ENCODE measurements around the gene SH3GL3.

The SH3GL3 gene

DNA sequence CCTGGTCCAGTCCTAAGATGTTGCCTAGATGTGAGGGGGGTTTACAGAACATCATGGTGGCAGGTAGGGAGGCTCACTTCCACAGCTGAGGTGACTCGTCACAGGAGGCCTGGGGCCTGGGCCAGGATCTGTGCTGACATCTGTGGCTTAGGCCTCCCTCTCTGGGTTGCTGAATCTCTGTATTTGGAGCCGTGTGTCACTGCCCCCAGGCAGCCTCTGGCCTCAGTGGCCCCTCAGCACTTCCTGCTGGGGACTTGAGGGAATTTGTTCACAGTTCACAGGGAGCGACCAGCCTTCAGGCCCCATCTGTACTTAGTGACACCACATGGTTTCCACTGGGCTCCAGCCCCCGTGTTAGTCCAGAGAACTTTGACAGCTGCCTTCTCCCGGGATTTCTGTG lies 165.1 kb downstream of the SH3GL3 start:
- no peak for DNase-seq (ENCODE audit: low read depth in 2 of 2)

DNA sequence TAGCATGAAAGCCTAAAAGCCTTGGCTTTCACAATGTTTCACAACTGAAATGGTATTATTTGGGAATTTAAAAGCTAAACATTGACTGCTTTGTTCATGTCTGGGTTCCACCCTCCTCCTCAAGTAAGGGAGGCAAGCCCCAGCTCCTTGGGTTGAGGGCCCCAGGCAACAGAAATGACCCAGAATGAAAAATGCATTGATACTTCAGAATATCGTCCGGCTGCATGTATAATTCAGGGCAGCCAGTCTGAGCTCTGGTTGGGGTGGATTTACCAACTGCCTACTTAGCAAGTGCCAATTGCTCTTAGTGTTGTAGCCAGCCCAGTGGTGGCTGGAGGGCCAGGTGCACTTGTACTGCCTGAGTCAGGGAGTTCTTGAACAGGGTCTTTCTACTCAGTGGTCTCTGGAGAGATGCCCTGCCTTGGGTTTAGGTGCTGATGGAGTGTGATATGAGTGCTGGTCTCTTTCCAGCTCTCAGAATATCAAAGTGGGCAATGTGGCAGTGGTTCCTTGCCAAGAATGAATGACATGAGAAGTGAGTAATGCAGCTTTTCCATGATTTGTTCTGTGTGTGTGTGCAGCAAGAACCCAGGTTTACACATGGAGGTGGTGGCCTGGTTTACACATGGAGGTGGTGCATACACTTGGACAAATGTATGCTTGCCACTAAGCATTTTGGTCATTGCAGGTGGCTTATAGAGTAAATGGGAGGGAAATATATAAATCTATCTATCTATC lies 165.9 kb downstream of the SH3GL3 start:
- no peak for DNase-seq (ENCODE audit: low read depth in 2 of 2)

DNA sequence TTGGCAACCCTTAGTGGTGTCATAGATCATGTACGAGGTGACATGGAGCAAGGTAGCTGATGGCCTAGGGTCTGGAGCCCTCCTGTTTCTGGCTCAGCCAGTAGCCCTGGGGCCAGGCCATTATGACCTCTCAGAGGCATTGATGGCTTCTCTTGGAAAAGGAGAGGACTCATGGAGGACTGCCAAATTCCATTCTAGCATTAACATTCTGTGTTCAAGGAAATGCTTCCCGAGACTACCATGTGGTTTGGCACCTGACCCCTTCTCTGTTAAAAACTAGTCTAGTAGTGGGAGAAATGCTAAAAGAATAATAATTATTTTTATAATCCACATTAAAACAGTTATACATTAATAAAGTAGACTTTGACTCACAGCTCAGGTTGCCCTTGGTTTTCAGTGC lies 166.6 kb downstream of the SH3GL3 start:
- no peak for DNase-seq (ENCODE audit: low read depth in 2 of 2)

DNA sequence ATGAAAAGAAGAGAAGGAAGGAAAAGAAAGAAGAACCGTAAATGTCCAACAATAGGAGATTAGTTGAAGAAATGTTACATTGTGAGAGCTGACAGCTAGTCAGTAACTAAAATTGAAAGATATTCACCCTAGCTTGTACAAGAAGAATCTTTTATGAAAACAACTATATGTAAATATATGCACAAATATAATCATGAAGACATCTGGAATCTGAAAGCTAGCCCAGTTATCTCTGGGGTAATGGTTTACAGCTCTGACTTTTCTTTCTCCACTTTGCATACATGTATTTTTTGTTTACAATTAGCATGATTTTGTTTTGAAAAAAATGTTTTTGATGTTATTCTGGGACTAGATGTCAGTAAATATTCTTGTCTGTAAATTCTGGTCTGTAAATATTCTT lies 169.7 kb downstream of the SH3GL3 start:
- DNase-seq (ENCODE audit: low read depth in 2 of 2), result no peak

DNA sequence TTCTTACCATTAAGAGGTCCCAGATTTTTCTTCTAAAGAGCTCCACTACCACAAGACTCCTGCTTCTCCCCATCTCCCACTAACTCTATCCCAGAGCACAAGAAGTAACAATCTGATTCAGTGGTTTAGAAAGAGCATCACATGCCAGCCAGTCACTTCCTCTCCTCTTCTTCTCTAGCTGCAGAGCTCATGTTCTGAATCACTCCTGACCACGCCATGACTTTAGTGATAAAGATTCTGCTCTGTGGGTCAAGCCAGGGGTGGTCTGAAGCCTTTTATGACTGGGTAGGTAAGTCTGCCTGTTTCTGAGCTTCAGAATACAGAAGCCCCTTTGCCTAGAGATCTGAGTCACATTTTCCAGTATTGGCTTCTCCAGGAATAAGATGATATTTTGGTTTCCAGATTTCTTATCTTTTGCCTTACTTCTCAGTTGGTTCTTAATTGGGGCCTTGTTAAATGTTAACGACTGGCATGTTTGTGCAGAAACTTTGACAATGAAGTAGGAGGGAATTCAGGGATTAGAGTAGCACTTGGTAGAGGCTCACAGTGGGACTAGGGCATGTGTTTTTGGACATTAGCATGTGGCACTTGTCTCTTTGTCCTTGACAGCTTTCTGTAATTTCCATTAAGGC lies 179.1 kb downstream of the SH3GL3 start:
- no peak for DNase-seq (ENCODE audit: low read depth in 2 of 2)

DNA sequence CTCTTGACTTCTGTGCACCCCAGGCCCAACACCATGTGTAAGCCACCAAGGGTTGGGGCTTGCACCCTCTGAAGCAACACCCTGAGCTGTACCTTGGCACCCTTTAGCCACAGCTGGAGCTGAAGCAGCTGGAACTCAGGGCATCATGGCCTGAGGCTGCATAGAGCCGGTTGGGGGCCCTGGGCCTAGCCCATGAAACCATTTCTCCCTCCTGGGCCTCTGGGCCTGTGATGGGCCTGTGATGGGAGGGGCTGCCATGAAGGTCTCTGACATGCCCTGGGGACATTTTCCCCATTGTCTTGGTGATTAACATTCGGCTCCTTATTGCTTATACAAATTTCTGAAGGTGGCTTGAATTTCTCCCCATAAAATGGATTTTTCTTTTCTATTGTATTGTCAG lies 184.4 kb downstream of the SH3GL3 start:
- DNase-seq (ENCODE audit: low read depth in 2 of 2), result no peak

DNA sequence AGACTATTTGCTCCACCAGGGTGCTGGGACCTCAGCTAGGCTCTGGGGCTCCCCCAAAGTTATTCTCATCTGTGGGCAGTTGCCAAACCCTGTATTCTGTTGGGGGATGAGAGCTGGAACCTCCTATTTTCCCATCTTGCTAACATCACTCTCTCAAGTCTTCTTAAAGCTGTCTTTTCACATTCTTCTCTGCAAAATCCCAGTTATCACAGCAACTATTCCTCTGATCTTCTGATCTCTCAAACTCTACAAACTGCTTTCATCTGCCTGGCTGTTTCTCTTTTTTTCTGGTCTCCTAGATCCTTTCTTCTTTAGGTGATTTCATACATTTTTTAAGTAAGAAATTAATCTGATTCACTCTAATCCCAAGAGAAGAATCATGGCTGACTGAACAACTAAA lies 196.1 kb downstream of the SH3GL3 start:
- no peak for DNase-seq (ENCODE audit: low read depth in 2 of 2)

DNA sequence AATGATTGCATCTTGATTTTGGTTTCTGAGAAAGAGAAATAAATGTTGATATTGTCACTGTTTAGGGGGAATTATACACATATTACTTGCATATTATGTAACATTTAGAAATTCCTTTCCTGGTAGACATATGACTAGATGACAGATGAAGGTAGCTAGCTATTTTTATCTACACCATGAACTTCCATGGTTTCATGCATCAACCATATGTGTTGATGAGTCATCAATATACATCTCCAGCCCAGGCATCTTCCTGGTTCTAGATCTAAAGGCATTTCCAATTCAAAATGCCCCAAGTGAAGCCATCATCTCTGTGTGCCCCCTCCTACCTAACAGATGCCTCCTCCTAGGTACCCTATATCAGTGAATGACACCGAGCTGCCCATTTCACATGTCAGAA lies 197.3 kb downstream of the SH3GL3 start:
- DNase-seq (ENCODE audit: low read depth in 2 of 2), result no peak

DNA sequence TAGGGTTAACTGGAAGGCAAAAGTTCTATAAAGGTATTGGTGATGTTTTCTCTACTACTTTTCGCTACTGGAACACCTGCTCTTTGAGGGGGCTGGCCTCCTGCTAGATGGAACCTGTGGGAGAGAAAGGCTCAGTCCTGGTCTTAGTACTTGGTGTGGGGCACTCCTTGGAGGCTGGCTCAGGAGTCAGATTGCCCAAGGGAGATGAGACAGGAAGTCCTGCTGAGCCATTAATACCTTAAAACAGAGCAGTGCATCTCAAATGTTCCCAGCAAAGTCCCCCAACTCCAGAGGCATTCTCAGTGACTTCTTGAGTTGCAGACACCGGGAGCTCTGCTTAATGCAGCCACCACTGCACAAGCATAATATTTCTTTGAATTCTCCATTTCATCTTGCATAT lies 203.7 kb downstream of the SH3GL3 start:
- DNase-seq (ENCODE audit: low read depth in 2 of 2), result no peak

DNA sequence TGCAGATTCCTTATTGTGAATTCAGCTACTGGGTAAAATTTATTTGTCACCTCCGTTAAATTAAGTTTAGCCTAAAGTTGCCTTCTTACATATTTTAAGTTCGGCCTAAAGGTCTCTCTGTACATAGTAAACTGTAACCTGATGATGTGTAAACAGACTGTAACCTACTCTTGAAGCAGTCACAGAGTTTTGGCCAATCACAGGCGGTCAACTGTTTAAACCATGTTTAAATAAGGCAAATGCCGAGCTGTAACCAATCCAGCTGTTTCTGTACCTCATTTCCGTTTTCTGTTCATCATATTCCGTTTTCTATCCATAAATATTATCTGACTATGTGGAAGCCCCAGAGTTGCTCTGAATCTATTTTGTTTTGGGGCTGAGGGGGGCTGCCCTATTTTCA lies 204.4 kb downstream of the SH3GL3 start:
- DNase-seq (ENCODE audit: low read depth in 2 of 2), result no peak

DNA sequence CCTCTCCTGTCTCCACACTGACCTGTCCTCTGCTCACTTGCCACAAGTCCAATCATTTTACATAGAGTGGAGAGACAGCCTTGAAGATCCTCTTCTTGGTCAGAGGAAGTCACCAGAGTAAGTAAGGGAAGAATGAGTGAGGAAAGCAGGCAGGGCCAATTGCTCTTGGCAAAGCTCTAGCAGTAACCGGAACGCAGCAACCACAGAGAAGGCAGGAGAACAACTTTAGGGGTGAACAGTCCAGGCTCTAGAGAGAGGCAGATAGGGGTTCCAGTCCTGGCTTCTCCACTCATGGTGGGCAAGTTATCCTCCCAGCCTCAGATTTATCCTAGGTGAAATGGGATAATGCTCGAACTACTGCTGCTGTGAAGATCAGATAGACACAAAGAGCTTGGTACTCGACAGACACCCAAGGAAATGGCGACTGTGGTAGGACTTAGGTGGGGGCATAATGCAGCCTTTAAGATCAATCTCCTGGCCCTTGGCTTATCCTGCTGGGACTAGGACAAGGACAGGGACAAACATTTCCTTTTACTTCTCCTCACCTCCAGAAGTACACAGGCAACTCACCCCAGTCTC lies 205.6 kb downstream of the SH3GL3 start:
- DNase-seq (ENCODE audit: low read depth in 2 of 2), result no peak

DNA sequence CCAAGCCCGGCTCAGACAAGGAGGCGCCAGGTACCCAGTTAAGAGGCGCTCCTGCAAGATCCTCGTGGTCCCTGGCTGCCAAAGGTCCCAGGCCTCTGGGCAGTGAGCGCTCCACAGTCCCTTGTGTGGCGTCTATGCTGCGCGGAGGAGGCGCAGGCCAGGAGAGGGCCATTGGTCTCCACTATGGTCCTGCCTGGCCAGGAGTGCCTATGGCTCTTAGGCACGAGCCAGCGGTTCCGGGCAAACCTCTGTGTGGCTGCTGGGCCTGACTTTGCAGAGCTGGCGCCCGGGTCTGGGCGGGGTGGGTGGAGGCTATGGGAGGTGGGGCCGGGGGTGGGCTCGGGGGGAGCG lies 206.1 kb downstream of the SH3GL3 start:
- no peak for DNase-seq (ENCODE audit: low read depth in 2 of 2)

DNA sequence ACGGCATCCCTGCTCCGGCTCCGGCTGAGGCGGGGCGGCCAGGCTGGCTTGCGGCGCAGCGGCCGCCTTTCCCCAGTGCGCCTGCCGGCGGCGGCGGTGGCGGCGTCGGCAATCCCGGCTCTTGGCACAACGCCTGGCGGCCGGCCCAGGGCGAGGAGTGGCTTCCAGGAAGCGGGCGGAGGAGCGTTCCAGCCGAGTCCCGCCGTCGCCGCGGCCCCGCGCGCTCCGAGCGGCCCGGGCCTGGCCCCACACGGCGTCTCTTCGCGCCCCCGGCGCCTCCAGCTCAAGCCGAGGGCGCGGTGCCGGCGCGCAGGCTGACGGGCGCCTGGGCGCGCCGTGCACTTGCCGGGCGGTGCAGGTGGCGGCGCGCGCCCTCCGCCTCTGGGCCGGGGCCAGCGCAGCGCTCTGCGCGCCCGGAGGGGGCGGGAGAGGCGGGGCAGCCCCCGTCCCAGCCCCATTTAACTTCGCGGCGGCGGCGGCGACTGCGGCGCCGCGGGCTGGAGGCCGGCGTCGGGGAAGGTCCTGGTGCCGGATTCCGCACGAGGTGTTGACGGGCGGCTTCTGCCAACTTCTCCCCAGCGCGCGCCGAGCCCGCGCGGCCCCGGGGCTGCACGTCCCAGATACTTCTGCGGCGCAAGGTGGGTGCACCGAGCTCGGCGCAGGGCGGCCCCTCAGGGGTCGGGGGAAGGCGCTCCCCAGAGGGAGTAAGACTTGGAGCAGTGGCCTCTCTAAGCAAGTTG lies 206.7 kb downstream of the SH3GL3 start, which contains the start of gene ADAMTSL3:
Gene ADAMTSL3 (plus strand): TSS at position 485 of the 740 bp plus-strand sequence. CDS start 1,639 bp downstream, outside the sequence.
- no peak for DNase-seq (ENCODE audit: low read depth in 2 of 2)

DNA sequence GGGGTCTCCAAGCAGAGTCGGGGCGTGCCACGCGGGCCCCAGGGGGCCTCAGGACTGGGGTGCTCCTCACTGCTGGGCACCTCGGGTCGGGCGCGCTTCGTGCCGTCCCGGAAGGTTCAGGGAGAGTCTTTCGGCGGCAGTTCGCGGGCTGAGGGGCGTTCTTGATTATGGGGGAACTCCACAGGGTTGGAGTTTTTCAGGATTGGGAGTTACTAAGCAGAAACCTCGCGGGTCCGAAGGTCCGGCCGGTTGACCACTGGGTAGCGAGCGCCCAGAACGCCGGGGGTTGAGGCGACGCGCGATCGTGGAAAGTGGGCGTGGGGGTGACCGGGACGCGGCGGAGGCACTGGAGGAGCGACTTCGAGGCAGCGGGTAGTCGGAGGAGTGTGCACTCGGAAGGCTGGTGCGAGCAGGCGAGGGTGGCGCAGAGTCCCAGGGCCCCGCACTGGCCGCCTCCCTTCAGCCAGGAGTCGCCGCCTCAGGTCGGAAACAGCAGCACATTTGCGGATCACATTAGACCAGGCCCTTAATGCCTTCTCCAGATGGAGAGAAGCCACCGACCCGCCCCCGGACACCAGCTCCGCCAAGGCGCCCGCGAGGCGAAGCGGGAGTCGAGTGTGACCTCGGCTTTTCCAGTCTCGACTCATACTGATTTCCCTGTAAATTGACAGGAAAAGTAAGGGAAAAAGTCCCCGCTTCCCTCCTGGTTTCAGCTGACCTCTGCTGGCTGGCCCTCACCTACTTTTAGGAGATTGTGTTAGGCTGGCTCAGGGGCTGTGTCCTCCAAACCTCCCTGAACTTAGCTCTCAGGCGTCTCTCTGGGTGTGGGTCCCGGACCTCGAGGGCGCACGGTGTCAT lies 207.5 kb downstream of the SH3GL3 start:
- DNase-seq (ENCODE audit: low read depth in 2 of 2), result no peak

DNA sequence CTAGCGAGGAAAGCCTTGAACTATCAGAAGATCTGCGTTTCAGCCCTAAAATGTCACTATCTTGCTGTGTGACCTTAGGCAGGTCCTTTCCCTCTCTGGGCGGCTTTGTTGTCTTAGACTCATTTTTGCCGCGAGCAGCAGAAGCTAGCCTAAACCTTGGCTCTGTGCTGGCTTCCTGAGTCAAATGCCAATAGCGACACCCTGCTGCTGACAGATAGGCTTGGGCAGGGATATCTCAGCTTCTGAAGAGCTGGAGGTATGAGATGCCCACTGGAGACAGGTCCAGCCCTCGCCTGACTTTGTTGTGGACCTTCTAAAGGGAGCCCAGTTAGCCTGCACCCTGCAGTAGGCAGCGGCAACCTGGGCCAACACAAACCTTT lies 208.1 kb downstream of the SH3GL3 start:
- no peak for DNase-seq (ENCODE audit: low read depth in 2 of 2)

DNA sequence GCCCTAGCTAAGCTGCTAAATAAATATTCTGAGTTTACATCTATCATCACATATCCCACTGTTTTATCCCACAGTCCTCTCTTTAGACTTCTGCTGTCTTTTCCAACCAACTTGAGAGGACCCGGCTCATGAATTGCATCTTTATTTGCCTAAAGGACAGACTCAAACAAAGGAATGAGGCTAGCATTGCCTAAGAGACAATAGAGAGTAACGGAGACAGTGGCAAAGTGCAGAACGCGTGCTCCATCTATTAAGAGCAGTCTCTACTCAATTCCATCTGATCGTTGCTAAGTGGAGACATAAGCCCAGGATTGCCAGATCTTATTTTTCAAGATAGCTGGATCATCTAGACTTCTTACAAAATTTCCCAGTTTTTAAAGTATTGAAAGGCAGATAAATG lies 209.1 kb downstream of the SH3GL3 start:
- no peak for DNase-seq (ENCODE audit: low read depth in 2 of 2)

DNA sequence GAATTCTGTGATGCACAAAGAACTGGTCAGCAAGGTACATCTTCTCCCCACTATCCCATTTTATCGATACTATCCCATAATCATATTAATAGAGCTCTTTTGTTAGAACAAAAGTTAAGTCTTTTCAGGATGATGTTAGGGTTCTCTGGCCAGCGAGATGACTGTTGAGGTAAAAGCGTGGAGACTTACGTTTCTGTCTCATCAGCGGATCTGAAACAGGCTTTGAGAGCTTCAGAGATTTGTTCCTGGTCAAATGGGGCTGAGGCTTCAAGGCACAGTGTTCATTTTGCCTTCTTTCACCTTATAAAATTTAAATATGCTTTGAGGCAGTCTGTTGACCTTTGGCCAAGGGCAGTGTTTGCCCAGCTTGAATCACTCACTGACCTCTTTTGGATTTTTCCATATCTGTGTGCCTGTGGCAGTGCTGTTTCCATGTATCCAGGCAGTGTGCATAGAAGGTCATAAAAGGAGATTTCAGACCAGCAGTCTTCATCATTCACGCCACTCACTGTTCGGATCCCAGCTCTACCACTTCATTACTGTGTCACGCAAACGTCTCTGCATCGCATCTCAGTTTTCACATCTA lies 209.9 kb downstream of the SH3GL3 start:
- DNase-seq (ENCODE audit: low read depth in 2 of 2), result no peak

DNA sequence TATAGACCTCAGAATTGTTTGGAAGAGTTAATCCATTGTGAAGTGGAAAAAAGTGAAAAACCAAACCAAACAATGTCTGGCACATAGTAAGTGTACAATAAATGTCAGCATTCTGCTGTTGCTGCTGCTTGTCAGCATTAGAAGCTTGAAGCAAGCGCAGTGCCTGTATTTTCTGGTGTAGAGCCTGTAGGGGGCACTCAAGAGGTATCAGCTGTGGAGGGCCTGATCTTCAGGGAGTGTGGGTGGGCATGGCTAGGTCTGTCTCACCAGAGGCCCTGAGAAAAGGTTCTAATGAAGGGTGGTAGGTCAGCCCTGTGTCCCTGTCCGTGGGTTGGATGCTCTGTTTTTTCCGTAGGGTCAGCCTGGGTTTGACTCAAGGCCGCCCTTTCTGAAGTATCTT lies 210.4 kb downstream of the SH3GL3 start:
- DNase-seq (ENCODE audit: low read depth in 2 of 2), result no peak

DNA sequence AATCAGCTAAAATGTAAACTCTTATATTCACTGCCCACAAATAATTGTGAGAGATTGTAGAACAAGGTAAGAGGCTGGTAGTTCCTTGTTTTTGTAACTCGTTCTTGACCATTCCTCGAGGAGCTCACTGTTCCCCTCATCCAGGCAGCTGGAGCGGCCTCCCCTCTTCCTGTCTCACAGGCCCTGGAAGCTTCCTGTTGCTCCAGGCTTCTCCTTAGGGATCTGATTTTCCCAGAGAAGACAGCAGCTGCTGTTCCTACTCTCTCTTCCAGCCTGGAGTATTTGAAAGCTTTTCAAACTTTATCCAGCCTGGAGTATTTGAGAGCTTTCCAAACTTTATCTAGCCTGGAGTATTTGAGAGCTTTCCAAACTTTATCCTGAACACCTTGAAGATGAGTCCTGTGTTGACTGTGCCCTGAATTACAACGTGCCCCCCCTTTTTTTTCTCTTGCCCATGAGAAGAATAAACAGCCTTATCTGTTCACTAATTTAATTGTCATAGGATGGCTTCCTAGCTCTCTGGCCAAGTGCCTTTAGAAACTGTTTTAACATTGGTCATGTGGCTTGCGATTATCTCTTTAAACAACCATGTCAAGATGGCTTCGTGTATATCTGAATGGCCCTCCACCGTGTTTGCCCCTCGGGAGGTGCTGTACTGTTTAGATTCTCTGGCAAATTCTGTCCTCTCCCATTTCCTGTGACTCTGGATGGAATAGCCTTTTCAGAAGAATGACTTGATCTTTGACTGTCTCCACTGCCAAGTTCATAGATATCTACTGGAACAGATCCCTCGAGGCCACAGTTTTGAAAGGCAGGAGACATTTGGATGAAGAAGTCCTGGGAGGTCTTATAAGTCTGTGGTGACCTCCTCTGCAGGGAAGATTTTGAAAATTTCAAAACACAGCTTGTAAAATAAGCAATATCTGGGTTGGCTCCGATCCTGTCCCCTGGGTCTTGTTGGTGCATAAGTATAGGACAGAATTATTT lies 211.6 kb downstream of the SH3GL3 start:
- no peak for DNase-seq (ENCODE audit: low read depth in 2 of 2)

DNA sequence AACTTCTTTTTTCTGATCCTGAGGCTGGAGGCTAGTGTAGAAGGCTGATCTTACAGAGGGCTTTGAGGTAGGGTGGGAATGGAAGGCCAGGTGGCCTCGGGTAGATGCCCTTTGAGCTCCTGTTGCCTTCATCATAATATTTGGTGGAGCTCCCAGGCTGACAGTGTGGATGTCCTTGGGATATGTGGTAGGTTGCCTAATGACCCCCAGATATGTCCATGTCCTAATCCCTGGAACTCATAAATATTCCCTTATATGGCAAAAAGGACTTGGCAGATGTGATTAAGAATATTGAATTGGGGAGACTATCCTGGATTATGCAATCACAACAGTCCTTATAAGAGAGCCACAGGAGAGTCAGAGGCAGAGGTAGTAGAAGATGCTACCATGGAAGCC lies 212.3 kb downstream of the SH3GL3 start:
- no peak for DNase-seq (ENCODE audit: low read depth in 2 of 2)
